HG02642 (cell line): ENCODE results near the gene DDT.
"Not testable (repeated sequence)": the region's sequence is repeated elsewhere in the genome, so short reads cannot be mapped to it uniquely, and the experiment has no call there.

Experiments
- ATAC-seq: cut with Tn5 transposase; IDR thresholded peaks from one replicate; pipeline ENCODE4 v1.9.1; 2021; ENCODE audit warnings: mild to moderate bottlenecking; ENCODE audit not compliant: unreplicated experiment, poor library complexity

The DDT gene

DNA sequence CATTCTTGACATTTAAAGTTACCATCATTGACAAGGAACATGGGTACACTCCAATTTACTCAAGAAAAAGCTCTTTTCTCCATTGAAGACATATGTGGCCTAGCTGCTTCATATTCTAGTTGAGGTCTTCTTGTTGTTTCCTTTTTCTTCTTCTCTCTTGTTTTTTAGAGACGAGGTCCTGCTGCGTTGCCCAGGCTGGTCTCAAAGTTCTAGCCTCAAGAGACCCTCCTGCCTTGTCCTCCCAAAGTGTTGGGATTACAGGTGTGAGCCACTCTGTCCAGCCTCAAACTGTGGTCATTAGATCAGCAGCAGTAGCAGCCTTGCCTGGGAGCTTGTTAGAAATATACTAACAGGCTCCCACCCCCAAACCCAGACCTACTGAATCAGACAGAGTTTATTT, 18.8 kb upstream of the DDT start:
- not testable (repeated sequence) for ATAC-seq

- not testable (repeated sequence) for ATAC-seq
These were observed 15.5 kb upstream of the DDT start for GRCh38 chr22:23989583-23990244.

GRCh38 chr22:23986538-23987178, 12.4 kb upstream of the DDT start:
- not testable (repeated sequence) for ATAC-seq

GRCh38 chr22:23986089-23986488, 11.8 kb upstream of the DDT start:
- not testable (repeated sequence) for ATAC-seq

DNA sequence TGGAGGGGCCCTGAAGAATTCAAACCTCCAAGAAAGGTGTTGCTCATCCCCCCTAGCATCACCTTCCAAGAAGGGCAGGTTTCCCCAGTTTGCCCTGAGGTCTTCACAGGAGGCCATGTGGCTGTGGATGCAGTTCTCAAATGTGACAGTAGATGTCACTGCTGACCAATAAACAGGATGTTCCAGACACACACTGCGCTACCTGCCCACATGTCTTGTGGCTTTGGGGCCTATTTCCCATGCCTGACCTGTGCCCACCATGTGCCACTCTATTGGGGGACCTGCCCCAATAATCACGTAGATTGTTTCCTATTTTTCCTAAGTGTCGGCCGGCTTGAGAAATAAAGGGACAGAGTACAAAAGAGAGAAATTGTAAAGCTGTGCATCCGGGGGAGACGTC, 10.2 kb upstream of the DDT start:
- ATAC-seq: no peak

DNA sequence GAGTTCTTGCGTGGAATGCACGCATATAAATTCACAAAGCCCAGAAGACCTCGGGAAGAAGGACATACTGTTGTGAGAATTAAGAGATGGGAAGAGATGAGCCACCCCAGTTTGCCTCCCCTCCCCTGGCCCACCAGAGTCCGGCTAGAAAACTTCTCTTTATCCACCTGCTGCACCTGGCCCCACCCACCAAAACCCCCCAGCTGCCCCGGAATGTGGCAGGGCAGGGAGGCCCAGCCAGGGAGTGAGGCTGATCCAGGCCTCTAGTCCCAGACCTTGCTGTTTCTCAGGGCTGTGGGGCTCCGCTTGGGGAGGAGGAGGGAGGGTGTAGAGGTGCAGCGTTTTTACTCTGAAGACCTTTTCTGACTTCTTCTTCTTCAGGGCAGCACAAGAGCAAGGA, 6.3 kb upstream of the DDT start:
- ATAC-seq: not testable (repeated sequence)

DNA sequence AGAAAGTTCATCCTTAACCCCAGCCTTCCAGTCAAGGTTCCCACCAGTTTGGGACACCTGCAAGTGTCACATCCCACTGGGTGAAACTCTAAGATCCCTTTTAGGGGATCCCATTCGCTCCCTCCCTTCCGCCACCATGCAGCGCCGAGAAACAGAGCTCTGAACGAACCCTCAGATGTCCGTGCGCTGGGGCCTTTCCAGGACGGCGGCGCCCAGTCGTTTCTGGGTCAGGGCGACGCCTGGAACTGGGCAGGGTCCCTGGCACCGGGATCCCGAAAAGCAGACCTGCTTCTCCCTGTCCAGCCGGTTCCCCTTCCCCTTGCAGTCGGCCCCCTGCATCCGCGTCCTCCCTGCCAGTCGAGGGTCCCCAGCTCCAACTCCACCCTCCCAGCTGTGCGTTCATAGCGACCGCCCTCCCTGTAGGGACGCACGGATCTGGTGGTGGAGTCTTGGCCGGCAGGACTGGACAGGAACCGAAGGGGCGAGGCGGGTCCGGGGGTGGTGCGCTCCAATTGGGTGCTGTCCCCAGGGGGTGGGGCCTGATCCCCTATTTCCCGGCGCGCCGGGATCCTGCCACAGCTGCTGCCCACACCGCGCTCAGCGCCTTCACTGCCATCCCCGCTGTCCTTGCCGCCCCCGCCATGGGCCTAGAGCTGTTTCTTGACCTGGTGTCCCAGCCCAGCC, 5.5 kb upstream of the DDT start, which contains the start of gene GSTT2:
GSTT2 (plus strand) TSS at position 578 of the 684 bp plus-strand sequence.
- ATAC-seq: not testable (repeated sequence)

DNA sequence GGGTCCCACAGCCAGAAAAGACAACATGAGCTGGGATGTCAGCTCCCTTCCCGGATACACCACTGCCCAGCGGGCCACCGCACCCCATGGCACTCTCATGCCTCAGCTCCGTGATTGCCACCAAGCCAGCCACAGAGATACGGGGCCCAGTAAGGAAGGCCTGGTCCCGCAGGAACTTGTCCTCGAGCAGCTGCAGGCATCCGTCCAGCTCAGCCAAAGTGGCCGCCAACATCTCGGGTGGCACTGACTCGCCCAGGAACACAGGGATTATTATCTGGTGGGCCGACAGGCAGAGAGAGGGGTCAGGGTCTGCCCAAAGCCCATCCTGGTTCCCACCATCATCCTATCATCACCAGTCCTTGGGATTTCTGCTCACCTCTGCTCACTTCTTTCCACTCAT, 3.1 kb upstream of the DDT start:
- ATAC-seq: not testable (repeated sequence)

DNA sequence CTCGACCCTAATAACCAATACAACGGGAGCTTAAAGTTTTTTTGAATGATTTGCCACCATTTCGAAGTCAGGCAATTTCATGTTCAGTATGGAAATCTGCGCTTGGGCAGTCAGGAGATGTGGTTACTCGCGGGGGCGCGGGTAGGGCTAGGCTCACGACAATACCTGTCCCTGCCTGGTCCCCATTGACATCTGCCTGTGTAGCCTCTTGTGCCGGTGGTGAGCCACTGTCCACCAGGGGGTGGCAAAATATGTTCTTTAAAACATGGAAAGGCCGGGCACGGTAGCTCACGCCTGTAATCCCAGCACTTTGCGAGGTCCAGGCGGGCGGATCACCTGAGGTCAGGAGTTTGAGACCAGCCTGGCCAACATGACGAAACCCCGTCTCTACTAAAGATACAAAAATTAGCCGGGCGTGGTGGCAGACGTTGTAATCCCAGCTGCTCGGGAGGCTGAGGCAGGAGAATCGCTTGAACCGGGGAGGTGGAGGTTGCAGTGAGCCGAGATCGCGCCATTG, 653 bp upstream of the DDT start:
- peak; percentile 29 for ATAC-seq

DNA sequence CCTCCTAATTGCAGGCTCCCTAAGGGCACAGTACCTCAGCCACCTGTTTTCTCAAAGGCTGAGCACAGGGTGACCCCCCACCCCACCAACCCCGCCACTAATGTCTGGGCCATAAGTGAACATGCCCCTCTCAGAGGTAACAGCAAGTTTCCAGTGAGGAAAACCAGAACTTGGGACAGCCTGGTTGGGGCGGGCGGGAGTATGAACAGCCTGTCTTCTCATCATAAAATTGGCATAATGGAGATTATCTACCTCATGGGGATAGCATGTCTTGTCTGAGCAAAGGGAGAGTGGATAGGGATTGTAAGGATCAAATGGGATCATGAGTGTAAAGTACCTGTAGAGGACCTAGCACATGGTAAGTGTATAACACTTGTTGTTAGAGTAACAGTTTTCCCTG, 2.3 kb downstream of the DDT start:
- not testable (repeated sequence) for ATAC-seq

DNA sequence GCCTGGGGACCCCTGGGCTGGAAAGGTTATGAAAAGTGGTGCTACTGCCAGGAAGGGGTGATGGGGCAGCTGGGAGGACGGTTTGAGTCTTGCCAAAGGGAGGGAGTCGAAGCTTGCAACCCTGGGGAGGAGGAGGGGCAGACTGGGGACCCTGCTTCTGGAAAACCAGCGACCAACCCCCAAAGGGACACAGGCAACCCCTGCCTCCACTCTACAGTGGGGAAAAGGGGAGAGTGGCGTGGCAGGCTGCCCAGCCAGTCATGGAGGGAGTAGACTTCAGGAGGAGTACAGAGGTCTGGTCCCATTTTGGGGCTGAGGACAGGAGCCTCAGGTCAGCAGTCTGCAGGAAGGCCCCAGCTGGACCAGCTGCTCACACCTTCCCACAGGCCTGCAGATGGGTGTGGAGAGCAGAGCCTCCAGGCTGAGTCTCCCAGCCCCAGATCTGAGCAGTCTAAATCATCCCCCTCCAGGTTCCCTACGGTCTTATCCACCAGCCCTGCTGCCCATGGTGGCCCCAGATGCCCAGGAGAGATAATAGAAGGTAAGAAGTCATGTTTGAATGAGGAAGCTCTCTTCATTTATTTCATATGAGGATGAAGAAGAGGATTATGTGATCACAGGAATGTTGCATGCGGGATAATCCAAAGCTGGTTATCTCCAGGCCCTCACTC, 3.3 kb downstream of the DDT start:
- ATAC-seq: no peak

- ATAC-seq: no peak
These were observed 4.0 kb downstream of the DDT start for GRCh38 chr22:23970201-23970641.

DNA sequence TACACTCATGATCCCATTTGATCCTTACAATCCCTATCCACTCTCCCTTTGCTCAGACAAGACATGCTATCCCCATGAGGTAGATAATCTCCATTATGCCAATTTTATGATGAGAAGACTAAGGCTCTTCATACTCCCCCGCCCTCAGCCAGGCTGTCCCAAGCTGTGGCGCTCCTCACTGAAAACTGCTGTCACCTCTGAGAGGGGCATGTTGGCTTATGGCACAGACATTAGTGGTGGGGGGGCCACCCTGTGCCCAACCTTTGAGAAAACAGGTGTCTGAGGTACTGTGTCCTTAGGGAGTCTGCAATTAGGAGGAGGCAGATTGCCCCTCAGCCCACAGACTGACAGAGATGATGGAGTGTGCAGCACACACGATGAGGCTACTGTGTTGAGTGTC, 5.2 kb downstream of the DDT start:
- no peak for ATAC-seq

- peak; percentile 96 for ATAC-seq
These were observed 7.7 kb downstream of the DDT start, which contains the start of gene DDTL for GRCh38 chr22:23966568-23966967. Gene DDTL (plus strand): TSS chr22:23966888. CDS start chr22:23966915, 27 bp downstream.

DNA sequence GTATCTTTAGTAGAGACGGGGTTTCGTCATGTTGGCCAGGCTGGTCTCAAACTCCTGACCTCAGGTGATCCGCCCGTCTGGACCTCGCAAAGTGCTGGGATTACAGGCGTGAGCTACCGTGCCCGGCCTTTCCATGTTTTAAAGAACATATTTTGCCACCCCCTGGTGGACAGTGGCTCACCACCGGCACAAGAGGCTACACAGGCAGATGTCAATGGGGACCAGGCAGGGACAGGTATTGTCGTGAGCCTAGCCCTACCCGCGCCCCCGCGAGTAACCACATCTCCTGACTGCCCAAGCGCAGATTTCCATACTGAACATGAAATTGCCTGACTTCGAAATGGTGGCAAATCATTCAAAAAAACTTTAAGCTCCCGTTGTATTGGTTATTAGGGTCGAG, 8.1 kb downstream of the DDT start:
- ATAC-seq: peak; percentile 33

GRCh38 chr22:23961084-23961771, 13.0 kb downstream of the DDT start, which contains the start of gene GSTT2B:
Gene GSTT2B (minus strand): TSS chr22:23961195. CDS start chr22:23961131, 64 bp downstream.
- not testable (repeated sequence) for ATAC-seq

GRCh38 chr22:23956301-23956900, 17.8 kb downstream of the DDT start:
- ATAC-seq: not testable (repeated sequence)

- ATAC-seq: not testable (repeated sequence)
These were observed 18.4 kb downstream of the DDT start for GRCh38 chr22:23955886-23956285.

DNA sequence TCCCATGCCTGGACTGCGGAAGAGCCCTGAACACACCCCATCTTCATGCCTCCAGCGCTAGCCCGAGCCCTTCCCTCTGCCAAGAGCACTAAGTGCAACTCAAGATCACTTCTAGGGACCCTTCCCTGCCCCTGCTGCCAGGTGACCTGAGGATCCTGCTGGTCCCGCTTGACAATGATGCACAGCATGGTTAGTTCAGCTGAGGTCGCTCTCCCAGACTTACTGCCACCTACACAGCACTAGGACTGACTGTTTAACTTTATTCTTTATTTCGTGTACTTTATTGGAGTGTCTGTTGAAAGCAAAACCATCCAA, 19.3 kb downstream of the DDT start:
- not testable (repeated sequence) for ATAC-seq
